IPS-18a (cell line): Measurements from ENCODE around the gene MTHFD2.

Experiments
- H3K27ac ChIP-seq: one replicate; pipeline ENCODE4 v1.5.1; 2013; ENCODE audit warnings: low read length
- H3K27me3 ChIP-seq: one replicate; pipeline ENCODE4 v1.6.1; 2013; ENCODE audit warnings: mild to moderate bottlenecking, low read length; ENCODE audit not compliant: control insufficient read depth, insufficient read depth
- H3K36me3 ChIP-seq: one replicate; pipeline ENCODE4 v1.6.1; 2013; ENCODE audit warnings: low read depth, low read length; ENCODE audit not compliant: control insufficient read depth
- H3K4me1 ChIP-seq: one replicate; pipeline ENCODE4 v1.6.1; 2013; ENCODE audit warnings: low read depth, low read length; ENCODE audit not compliant: control insufficient read depth
- H3K4me3 ChIP-seq: one replicate; pipeline ENCODE4 v1.5.1; 2013; ENCODE audit warnings: low read length
- H3K9ac ChIP-seq: one replicate; pipeline ENCODE4 v1.6.1; 2013; ENCODE audit warnings: mild to moderate bottlenecking, low read length, moderate library complexity
- H3K9me3 ChIP-seq: one replicate; pipeline ENCODE4 v1.6.1; 2013; ENCODE audit warnings: low read depth, low read length; ENCODE audit not compliant: control insufficient read depth

MTHFD2 gene

DNA sequence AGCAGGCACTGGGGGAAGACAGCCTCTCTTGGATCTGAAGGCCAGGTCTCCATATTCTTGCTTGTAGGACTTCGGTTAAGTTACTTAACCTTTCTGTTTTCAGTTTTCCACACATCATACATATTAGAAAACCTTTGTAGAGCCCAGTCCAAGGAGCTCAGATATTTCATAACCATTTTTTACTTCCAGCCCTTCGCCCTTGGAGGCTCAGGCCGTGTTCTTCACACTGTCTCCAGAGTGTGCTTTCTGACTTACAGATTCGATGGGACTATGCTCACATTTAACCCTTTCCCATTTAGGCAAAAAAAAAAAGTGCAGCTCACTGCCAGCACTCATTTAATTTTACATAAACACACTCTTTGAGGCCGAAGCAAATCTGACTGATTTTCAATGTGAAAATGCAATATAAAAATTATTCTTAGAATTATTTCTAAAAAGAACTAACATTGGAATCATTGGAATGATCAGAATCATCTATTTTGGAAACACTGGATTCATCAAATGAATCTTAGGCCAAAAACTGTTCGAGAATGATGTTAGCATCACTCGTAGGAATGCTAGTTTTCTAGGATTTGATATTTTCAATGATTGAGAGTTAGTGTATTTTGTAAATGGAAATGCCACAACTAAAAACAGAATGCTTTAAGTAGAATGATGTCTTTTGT lies 55.0 kb downstream of the MTHFD2 start:
- Histone ChIP-seq H3K4me1 (no peaks in the 10 kb centered on the region), H3K27me3 (no peaks in the 10 kb centered on the region), H3K4me3 (no peak overlapping the region), H3K9me3 (no peaks in the 10 kb centered on the region), H3K27ac (no peak overlapping the region), H3K36me3 (no peaks in the 10 kb centered on the region), H3K9ac (no peak overlapping the region)

DNA sequence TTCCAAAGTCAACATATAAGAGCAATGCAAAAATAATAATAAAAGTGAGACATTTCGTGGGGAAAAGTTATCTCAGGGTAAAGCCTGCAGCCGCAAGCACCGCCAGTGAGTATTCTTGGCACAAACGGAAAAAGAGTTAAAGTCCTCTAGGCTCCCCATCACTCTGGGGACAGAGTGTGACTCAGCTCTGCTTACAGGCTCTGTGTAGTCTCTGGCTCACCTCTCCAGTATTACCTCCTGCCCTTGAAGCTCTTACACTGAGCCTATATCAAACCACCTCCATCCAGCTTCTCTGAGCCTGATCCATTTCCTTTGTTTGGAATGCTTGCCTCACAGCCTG lies 55.5 kb downstream of the MTHFD2 start:
- no peak overlapping the region for H3K27ac ChIP-seq
- no peaks in the 10 kb centered on the region for H3K4me1 ChIP-seq
- no peak overlapping the region for H3K4me3 ChIP-seq

DNA sequence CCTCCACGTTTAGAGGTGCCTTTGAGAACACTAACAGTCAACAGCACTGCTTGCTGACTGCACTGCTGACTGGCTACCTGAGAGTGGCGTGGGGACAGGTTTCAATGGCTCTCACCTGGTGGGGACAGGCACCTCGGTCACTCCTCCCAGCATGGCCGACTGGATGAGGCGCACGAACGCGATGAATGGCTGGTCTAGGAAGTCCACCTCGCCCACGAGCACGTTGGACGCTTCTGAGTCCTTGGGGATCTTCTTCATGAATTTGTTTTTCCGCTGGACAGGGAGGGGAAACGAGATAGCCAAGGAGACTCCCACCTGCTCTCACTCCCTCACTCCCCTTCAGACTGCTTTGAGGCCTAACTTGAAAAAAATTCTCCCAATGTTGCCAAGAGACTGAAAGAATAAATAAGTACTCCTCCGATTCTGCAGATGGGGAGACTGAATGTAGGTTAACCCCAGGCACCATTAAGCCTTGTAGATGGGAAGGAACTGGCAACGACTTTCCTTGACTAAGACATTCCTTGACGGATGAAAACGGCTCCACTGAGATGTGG lies 57.3 kb downstream of the MTHFD2 start:
- Histone ChIP-seq H3K27me3 (no peaks in the 10 kb centered on the region), H3K4me3 (no peak overlapping the region), H3K9ac (no peak overlapping the region), H3K4me1 (peaks cover under 1% of the 10 kb centered on the region), H3K36me3 (no peaks in the 10 kb centered on the region), H3K9me3 (no peaks in the 10 kb centered on the region), H3K27ac (no peak overlapping the region)

More for the DNA sequence above, 55.5 kb downstream of the MTHFD2 start:
- Histone ChIP-seq H3K9ac (no peak overlapping the region), H3K27me3 (no peaks in the 10 kb centered on the region), H3K36me3 (no peaks in the 10 kb centered on the region), H3K9me3 (no peaks in the 10 kb centered on the region)

DNA sequence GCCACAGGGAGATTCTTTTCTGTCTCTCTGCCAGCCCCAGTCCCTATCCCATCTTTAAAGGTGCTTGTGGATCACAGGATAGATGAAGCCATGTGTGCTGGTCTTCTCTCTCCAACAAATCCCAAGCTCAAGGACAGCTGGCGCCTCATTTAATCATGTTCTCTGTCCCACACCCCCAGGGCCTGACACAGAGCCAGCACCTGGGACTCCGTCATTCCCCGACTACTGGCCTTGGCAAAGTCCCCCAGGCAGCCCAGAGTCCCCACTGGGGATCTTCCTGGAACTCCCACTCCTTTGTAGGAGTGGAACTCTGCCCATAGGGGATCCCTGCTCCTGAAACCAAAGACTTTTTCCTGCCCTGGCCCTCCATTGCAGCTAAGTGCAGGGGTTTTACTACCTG lies 60.8 kb downstream of the MTHFD2 start:
- H3K27ac ChIP-seq: no peak overlapping the region
- H3K36me3 ChIP-seq: no peaks in the 10 kb centered on the region
- H3K4me3 ChIP-seq: no peak overlapping the region
- H3K9ac ChIP-seq: no peak overlapping the region
- no peaks in the 10 kb centered on the region for H3K9me3 ChIP-seq
- H3K27me3 ChIP-seq: no peaks in the 10 kb centered on the region
- H3K4me1 ChIP-seq: peaks cover 7% of the 10 kb centered on the region

DNA sequence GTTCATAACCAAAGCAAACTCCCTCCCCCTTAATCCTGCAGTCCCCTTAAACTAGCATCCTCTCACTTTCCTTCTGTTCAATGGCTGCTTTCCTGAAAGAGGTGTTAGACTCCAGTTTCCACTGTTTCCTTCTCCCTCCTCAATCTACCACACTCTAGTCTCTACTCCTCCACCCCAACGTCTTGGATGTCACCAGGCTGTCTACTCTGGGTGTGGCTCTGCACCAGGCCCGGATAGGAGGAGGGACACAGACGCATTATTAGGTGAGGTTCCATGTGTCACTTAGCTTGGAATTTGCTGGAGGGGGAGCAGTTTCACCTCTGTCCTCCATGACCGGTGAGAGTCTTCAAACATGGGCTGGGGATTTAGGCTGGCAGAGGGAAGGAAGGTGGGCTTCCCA lies 61.3 kb downstream of the MTHFD2 start:
- Histone ChIP-seq H3K27ac (no peak overlapping the region), H3K9ac (no peak overlapping the region), H3K4me1 (peaks cover 7% of the 10 kb centered on the region), H3K36me3 (no peaks in the 10 kb centered on the region), H3K4me3 (no peak overlapping the region), H3K9me3 (no peaks in the 10 kb centered on the region), H3K27me3 (no peaks in the 10 kb centered on the region)

DNA sequence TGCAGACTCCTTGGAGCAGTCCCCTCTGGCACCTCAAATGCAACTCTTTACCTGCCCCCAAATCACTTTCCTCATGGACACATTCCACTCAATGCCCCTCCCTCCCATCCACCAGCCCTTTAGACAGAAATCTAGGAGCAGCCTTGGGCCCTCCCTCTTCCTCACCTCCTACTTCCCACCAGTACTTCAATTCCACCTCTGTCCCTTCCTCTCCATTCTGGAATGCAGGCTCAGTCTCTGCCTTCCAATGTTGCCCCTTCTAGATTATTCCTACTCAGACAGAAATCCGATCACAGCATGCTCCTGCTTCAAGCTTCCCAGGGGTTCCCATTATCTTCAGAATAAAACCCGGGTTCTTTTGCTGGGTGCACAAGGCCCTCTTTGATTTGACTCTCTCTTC lies 62.1 kb downstream of the MTHFD2 start:
- Histone ChIP-seq H3K4me3 (no peak overlapping the region), H3K36me3 (no peaks in the 10 kb centered on the region)

DNA sequence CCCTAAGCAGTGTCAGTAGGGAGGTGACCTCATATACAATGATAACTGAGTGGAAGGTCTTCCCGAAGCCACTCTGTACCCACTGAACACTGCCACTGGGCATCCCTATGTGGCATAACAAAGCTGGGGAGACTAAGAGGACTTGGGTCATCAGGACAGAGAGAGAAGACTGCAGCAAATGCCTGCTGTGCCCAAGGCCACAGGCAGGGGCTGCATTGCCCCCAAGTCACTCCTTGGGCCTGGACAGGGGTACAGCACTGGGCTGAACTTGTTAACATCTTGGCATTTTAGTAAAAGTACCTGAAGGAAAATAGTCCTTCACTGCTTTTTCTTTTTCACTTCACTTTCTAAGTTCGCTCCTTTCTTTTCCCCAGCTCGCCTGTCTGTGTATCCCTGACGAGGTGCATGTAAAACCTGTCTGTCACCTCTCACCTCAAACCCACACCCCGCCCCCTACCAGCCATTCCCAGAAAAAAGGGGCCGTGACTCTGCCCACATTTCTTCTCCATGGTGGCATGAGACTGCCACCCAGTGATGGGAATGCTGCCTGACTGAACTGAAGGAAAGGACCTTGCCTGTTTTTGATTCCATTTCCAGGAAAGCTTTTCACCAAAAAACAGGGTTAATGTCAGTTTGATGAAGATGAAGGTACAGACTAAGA lies 62.9 kb downstream of the MTHFD2 start:
- H3K27me3 ChIP-seq: no peaks in the 10 kb centered on the region
- no peak overlapping the region for H3K9ac ChIP-seq
- no peaks in the 10 kb centered on the region for H3K9me3 ChIP-seq
- H3K36me3 ChIP-seq: no peaks in the 10 kb centered on the region
- no peak overlapping the region for H3K4me3 ChIP-seq
- no peak overlapping the region for H3K27ac ChIP-seq
- H3K4me1 ChIP-seq: peaks cover 7% of the 10 kb centered on the region

More for the DNA sequence above, 62.1 kb downstream of the MTHFD2 start:
- no peak overlapping the region for H3K27ac ChIP-seq
- no peaks in the 10 kb centered on the region for H3K27me3 ChIP-seq
- H3K9ac ChIP-seq: no peak overlapping the region
- no peaks in the 10 kb centered on the region for H3K9me3 ChIP-seq
- H3K4me1 ChIP-seq: peaks cover 7% of the 10 kb centered on the region

DNA sequence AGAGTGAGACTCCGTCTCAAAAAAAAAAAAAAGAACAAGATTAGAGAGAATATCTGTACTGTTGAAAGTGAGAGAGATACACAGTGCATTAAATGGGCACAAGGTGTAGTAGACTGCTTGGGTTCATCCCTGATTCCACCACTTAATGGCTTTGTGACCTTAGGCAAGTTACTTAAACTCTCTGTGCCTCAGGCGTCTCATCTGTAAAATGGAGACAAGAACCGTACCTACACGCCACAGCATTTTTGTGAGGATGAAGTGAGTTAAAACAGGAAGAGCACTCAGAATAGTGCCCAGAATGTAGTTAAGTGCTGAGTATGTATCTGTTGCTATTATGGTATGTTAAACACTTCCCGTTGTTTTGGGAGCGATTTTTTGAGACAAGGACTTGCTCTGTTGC lies 64.3 kb downstream of the MTHFD2 start:
- H3K27me3 ChIP-seq: no peaks in the 10 kb centered on the region
- no peaks in the 10 kb centered on the region for H3K36me3 ChIP-seq
- H3K27ac ChIP-seq: no peak overlapping the region
- H3K4me1 ChIP-seq: peaks cover 7% of the 10 kb centered on the region
- no peak overlapping the region for H3K4me3 ChIP-seq
- no peak overlapping the region for H3K9ac ChIP-seq
- no peaks in the 10 kb centered on the region for H3K9me3 ChIP-seq

DNA sequence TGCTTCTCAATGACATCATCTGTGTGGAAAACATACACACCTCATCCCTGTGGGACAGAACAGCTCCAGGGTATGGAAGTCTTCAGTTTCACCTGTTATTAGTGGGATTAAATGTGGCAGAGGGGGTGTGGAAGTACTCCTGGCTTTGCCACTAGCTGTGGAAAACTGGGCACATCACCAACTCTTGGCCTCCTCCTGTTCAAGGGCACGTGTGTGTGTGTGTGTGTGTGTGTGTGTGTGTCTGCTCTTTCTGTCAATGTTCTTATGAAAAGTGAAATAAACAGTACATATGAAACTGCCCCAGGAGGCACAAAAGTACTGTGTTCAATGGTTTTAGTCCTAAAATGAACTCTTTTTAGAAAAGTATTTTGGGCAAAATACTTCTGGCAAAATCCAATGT lies 65.9 kb downstream of the MTHFD2 start:
- H3K27me3 ChIP-seq: no peaks in the 10 kb centered on the region
- no peaks in the 10 kb centered on the region for H3K9me3 ChIP-seq
- no peak overlapping the region for H3K27ac ChIP-seq
- no peaks in the 10 kb centered on the region for H3K36me3 ChIP-seq
- no peak overlapping the region for H3K4me3 ChIP-seq
- peaks cover 7% of the 10 kb centered on the region for H3K4me1 ChIP-seq
- H3K9ac ChIP-seq: no peak overlapping the region

DNA sequence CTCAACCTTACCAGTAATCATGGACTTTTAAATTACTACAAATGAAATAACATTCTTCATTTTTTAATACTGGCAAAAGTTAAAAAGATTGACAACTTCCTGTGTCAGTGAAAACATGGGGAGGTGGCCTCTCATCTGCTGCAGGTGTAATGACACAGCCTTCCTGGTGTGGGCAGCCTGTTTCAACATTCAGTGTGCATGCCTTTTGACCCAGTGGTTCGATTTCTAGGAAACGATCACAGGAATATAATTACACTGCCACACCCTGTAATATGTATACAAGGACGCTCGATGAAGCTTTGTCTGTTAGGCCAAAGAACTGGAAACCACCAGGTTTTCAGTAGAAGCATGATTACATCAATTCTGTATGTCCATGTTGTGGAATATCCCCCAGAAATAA lies 68.7 kb downstream of the MTHFD2 start:
- no peaks in the 10 kb centered on the region for H3K4me1 ChIP-seq
- no peak overlapping the region for H3K27ac ChIP-seq
- no peaks in the 10 kb centered on the region for H3K27me3 ChIP-seq
- no peak overlapping the region for H3K4me3 ChIP-seq
- H3K9ac ChIP-seq: no peak overlapping the region
- no peaks in the 10 kb centered on the region for H3K9me3 ChIP-seq
- no peaks in the 10 kb centered on the region for H3K36me3 ChIP-seq
